Caco-2 (cell line): Measurements from ENCODE around the gene PXN. TPM values are rescaled to one million over a fixed set of nuclear protein-coding genes. Genes with fewer than 3 reads are reported as not detected.

Experiments used
- BruUV-seq: library from RNA; stranded (reverse); fragments of 400-500 nt; replicated peaks from 2 replicates; lab custom pipeline; 2021; lab: Mats Ljungman, UMichigan
- CTCF ChIA-PET: fragments of 300-600 bp; sonication (Branson Sonifier 250); formaldehyde crosslinking; loops from one replicate; lab custom pipeline; 2022; ENCODE audit warnings: antibody characterized with exemption; lab: Charles Lee
- POLR2A ChIA-PET: fragments of 300-600 bp; sonication (Branson Sonifier 250); formaldehyde crosslinking; loops from one replicate; lab custom pipeline; 2022; ENCODE audit warnings: antibody characterized with exemption; lab: Charles Lee
- DNase-seq, 2 experiments: peaks; one replicate each; pipeline versions ENCODE4 v3.0.0 to v3.0.0-alpha.2; 2020 to 2022
- H3K27me3 ChIP-seq: replicated peaks from 2 replicates; pipeline ENCODE4 v1.6.0; 2011; ENCODE audit warnings: low read length; ENCODE audit not compliant: control insufficient read depth, insufficient read depth
- H3K36me3 ChIP-seq: 2 replicates; pipeline ENCODE4 v1.5.1; 2011; ENCODE audit warnings: low read length; ENCODE audit not compliant: control insufficient read depth, insufficient read depth
- H3K4me1 ChIP-seq: fragments of 250-450 bp; sonication (Bioruptor Pico); 2 replicates; pipeline ENCODE4 v1.5.1; 2020; ENCODE audit warnings: mild to moderate bottlenecking
- H3K4me3 ChIP-seq: 2 replicates; pipeline ENCODE4 v1.5.1; 2011; ENCODE audit warnings: low read depth, mild to moderate bottlenecking, control low read depth, low read length
- H3K9me3 ChIP-seq: fragments of 250-450 bp; sonication (Bioruptor Pico); 2 replicates; pipeline ENCODE4 v1.5.1; 2020; ENCODE audit warnings: mild to moderate bottlenecking, moderate library complexity
- H3K27ac Mint-ChIP-seq: one replicate; pipeline ENCODE4 v1.8.0; 2022; ENCODE audit warnings: mixed read lengths; ENCODE audit not compliant: unreplicated experiment
- H3K27me3 Mint-ChIP-seq: one replicate; pipeline ENCODE4 v1.8.0; 2022; ENCODE audit warnings: mixed read lengths; ENCODE audit not compliant: insufficient read depth, unreplicated experiment
- H3K36me3 Mint-ChIP-seq: one replicate; pipeline ENCODE4 v1.8.0; 2022; ENCODE audit warnings: mild to moderate bottlenecking, mixed read lengths; ENCODE audit not compliant: insufficient read depth, unreplicated experiment
- H3K4me1 Mint-ChIP-seq: one replicate; pipeline ENCODE4 v1.8.0; 2022; ENCODE audit warnings: low read depth, mixed read lengths; ENCODE audit not compliant: unreplicated experiment
- H3K4me3 Mint-ChIP-seq: one replicate; pipeline ENCODE4 v1.8.0; 2022; ENCODE audit warnings: mild to moderate bottlenecking, moderate library complexity, mixed read lengths; ENCODE audit not compliant: unreplicated experiment
- H3K9me3 Mint-ChIP-seq: one replicate; pipeline ENCODE4 v1.8.0; 2022; ENCODE audit warnings: mixed read lengths; ENCODE audit not compliant: unreplicated experiment
- CTCF ChIP-seq, 2 experiments: fragments of 200-600 bp in 1 of 2; IDR thresholded peaks; 1 replicate in 1 of 2; 2 replicates in 1 of 2; pipeline versions ENCODE4 v1.5.1 to v1.8.0; 2011 to 2022; ENCODE audit warnings: antibody characterized with exemption in 1 of 2, control low read depth in 1 of 2, inconsistent platforms in 1 of 2, low read depth in 1 of 2, low read length in 1 of 2, mild to moderate bottlenecking in 1 of 2, moderate library complexity in 1 of 2; ENCODE audit not compliant: insufficient read depth in 1 of 2, severe bottlenecking in 1 of 2, unreplicated experiment in 1 of 2
- intact Hi-C: fragments of 100-400 bp; cut with micrococcal nuclease; formaldehyde crosslinking; loops from one replicate; pipeline ENCODE4 v1.10.0; 2022; ENCODE audit not compliant: unreplicated experiment
- total RNA-seq: library from RNA; stranded (reverse); gene quantifications from 2 replicates; pipeline ENCODE4 v1.2.3, GENCODE V29; 2022

PXN gene
- total RNA-seq, 1 experiment from 2014 or later, result 150 TPM

- BruUV-seq, result TSS peak; percentile 11
- ChIA-PET POLR2A (interaction anchor here (0.6 to 6.7 kb wide), 15 partner anchors 11 to 750 kb away, joined by 3 to 297 read pairs (median 6); partner anchors contain the start of genes PXN, RNU4-1, RNU4-2 and RPLP0), CTCF (interaction anchor here (0.5 to 6.1 kb wide), 28 partner anchors 8 to 1069 kb away, joined by 3 to 229 read pairs (median 5); partner anchors contain the start of genes CAMKK2, PXN, RAB35 and RNU4-1)
- peaks cover 68% of the 10 kb centered on the region for H3K4me1 ChIP-seq
- intact Hi-C loops, result loop anchor here (1.0 to 2.0 kb wide), 4 partner anchors 21 to 64 kb away; partner anchors contain the start of genes PXN, RNU4-2 and RPLP0
- H3K4me3 ChIP-seq, result peak overlapping the region; percentile 22
- no peaks in the 10 kb centered on the region for H3K27me3 Mint-ChIP-seq
- peak overlapping the region; percentile 84 for H3K27ac Mint-ChIP-seq
- no peak for TF ChIP-seq CTCF (IDR thresholded peaks at IDR 0.05; ENCODE audit: insufficient read depth in 1 of 2, low read depth in 1 of 2, low read length in 1 of 2, severe bottlenecking in 1 of 2, unreplicated experiment in 1 of 2)
- H3K36me3 Mint-ChIP-seq, result peaks cover 89% of the 10 kb centered on the region
- H3K9me3 Mint-ChIP-seq, result no peaks in the 10 kb centered on the region
- no peaks in the 10 kb centered on the region for H3K27me3 ChIP-seq
- peak overlapping the region; percentile 67 for H3K4me3 Mint-ChIP-seq
- peaks cover 33% of the 10 kb centered on the region for H3K4me1 Mint-ChIP-seq
- H3K36me3 ChIP-seq, result peaks cover 2% of the 10 kb centered on the region; the same call in 1 of the 2 replicates
- H3K9me3 ChIP-seq, result no peaks in the 10 kb centered on the region
- DNase-seq, result peak; percentile 78 to 85
These were observed 38.1 kb downstream of the PXN start for GRCh38 chr12:120227233-120228040.

GRCh38 chr12:120225852-120226640 is 39.5 kb downstream of the PXN start:
- Mint-ChIP-seq H3K4me3 (no peak overlapping the region), H3K27me3 (no peaks in the 10 kb centered on the region), H3K4me1 (peaks cover 20% of the 10 kb centered on the region), H3K36me3 (peaks cover 85% of the 10 kb centered on the region), H3K9me3 (no peaks in the 10 kb centered on the region), H3K27ac (peak overlapping the region; percentile 84)
- Histone ChIP-seq H3K4me3 (no peak overlapping the region), H3K27me3 (no peaks in the 10 kb centered on the region), H3K4me1 (peaks cover 54% of the 10 kb centered on the region), H3K9me3 (no peaks in the 10 kb centered on the region), H3K36me3 (peaks cover 3% of the 10 kb centered on the region)
- POLR2A ChIA-PET, result interaction anchor here (1.2 to 6.7 kb wide), 4 partner anchors 25 to 66 kb away, joined by 3 to 297 read pairs (median 10); partner anchors contain the start of genes PXN, RNU4-1, RNU4-2 and RPLP0
- DNase-seq, result no peak
- TF ChIP-seq CTCF (IDR thresholded peaks at IDR 0.05; ENCODE audit: insufficient read depth in 1 of 2, low read depth in 1 of 2, low read length in 1 of 2, severe bottlenecking in 1 of 2, unreplicated experiment in 1 of 2), result no peak
- BruUV-seq, result no TSS peak
- CTCF ChIA-PET, result interaction anchor here (1.0 to 6.1 kb wide), 3 partner anchors 25 to 39 kb away, joined by 4 to 229 read pairs (median 37); partner anchors contain the start of genes PXN and RPLP0
- intact Hi-C loops, result no loop called here

- Histone ChIP-seq H3K4me3 (no peak overlapping the region), H3K9me3 (no peaks in the 10 kb centered on the region), H3K4me1 (peaks cover 47% of the 10 kb centered on the region), H3K27me3 (no peaks in the 10 kb centered on the region), H3K36me3 (peaks cover 3% of the 10 kb centered on the region)
- Mint-ChIP-seq H3K4me1 (peaks cover 14% of the 10 kb centered on the region), H3K36me3 (peaks cover 84% of the 10 kb centered on the region), H3K4me3 (no peak overlapping the region), H3K9me3 (no peaks in the 10 kb centered on the region), H3K27me3 (no peaks in the 10 kb centered on the region), H3K27ac (peak overlapping the region; percentile 84)
- DNase-seq, result peak in 1 of 2 experiments; percentile 28
- BruUV-seq, result no TSS peak
- intact Hi-C loops, result no loop called here
- TF ChIP-seq CTCF (IDR thresholded peaks at IDR 0.05; ENCODE audit: insufficient read depth in 1 of 2, low read depth in 1 of 2, low read length in 1 of 2, severe bottlenecking in 1 of 2, unreplicated experiment in 1 of 2), result no peak
- ChIA-PET CTCF (interaction anchor here (1.0 kb wide), 1 partner anchor 40 kb away, joined by 4 read pairs; the partner anchor contains the start of gene PXN), POLR2A (interaction anchor here (1.2 to 1.8 kb wide), 3 partner anchors 24 to 66 kb away, joined by 3 to 14 read pairs (median 6); partner anchors contain the start of genes PXN and RPLP0)
These were observed 40.4 kb downstream of the PXN start for GRCh38 chr12:120225200-120225558.
